Osteocyte (in vitro differentiated cells): ENCODE measurements around the gene RHCE. TPM values are rescaled to one million over a fixed set of nuclear protein-coding genes. Genes with fewer than 3 reads are reported as not detected.
"Not testable (repeated sequence)": the region's sequence is repeated elsewhere in the genome, so short reads cannot be mapped to it uniquely, and the experiment has no call there.

Experiments
- DNase-seq: peaks from one replicate; pipeline ENCODE4 v3.0.0; 2021; ENCODE audit warnings: mixed read lengths; ENCODE audit not compliant: unreplicated experiment; ENCODE audit errors: extremely low spot score
- H3K27ac Mint-ChIP-seq: one replicate; pipeline ENCODE4 v1.8.0; 2021; ENCODE audit warnings: mild to moderate bottlenecking, mixed read lengths; ENCODE audit not compliant: unreplicated experiment
- H3K27me3 Mint-ChIP-seq: one replicate; pipeline ENCODE4 v1.8.0; 2021; ENCODE audit warnings: mixed read lengths; ENCODE audit not compliant: unreplicated experiment
- H3K36me3 Mint-ChIP-seq: one replicate; pipeline ENCODE4 v1.8.0; 2021; ENCODE audit warnings: mixed read lengths; ENCODE audit not compliant: unreplicated experiment
- H3K4me1 Mint-ChIP-seq: one replicate; pipeline ENCODE4 v1.8.0; 2021; ENCODE audit warnings: mixed read lengths; ENCODE audit not compliant: unreplicated experiment
- H3K4me3 Mint-ChIP-seq: one replicate; pipeline ENCODE4 v1.8.0; 2021; ENCODE audit warnings: mild to moderate bottlenecking, moderate library complexity, mixed read lengths; ENCODE audit not compliant: unreplicated experiment
- H3K9me3 Mint-ChIP-seq: one replicate; pipeline ENCODE4 v1.8.0; 2021; ENCODE audit warnings: mixed read lengths; ENCODE audit not compliant: unreplicated experiment
- CTCF ChIP-seq: fragments of 200-600 bp; sonication (generic); IDR thresholded peaks from 2 replicates; pipeline ENCODE4 v1.5.0; 2021; ENCODE audit warnings: antibody characterized with exemption, mild to moderate bottlenecking, moderate library complexity
- total RNA-seq: library from RNA; stranded (reverse); gene quantifications from 2 replicates; pipeline ENCODE4 v1.2.1, GENCODE V29; 2021

RHCE gene
- total RNA-seq, 1 donor from 2014 or later = 0.40 TPM

GRCh38 chr1:25392841-25393240 is 27.8 kb downstream of the RHCE start:
- H3K27ac Mint-ChIP-seq = no peak overlapping the region
- TF ChIP-seq CTCF = no peak
- no peaks in the 10 kb centered on the region for H3K9me3 Mint-ChIP-seq

GRCh38 chr1:25389721-25390120 is 30.9 kb downstream of the RHCE start:
- H3K27ac Mint-ChIP-seq, H3K9me3 Mint-ChIP-seq, H3K36me3 Mint-ChIP-seq, DNase-seq, H3K27me3 Mint-ChIP-seq, H3K4me1 Mint-ChIP-seq, H3K4me3 Mint-ChIP-seq: not testable (repeated sequence)

More at GRCh38 chr1:25392841-25393240, 27.8 kb downstream of the RHCE start:
- H3K4me1 Mint-ChIP-seq = no peaks in the 10 kb centered on the region
- H3K36me3 Mint-ChIP-seq = no peaks in the 10 kb centered on the region
- no peak for DNase-seq
- peaks cover 7% of the 10 kb centered on the region for H3K27me3 Mint-ChIP-seq
- H3K4me3 Mint-ChIP-seq = no peak overlapping the region

- H3K36me3 Mint-ChIP-seq, H3K27ac Mint-ChIP-seq, DNase-seq, H3K9me3 Mint-ChIP-seq, H3K27me3 Mint-ChIP-seq, H3K4me1 Mint-ChIP-seq, H3K4me3 Mint-ChIP-seq: not testable (repeated sequence)
Observed at GRCh38 chr1:25388691-25389090, 31.9 kb downstream of the RHCE start.

GRCh38 chr1:25387096-25387495 is 33.5 kb downstream of the RHCE start:
- not testable (repeated sequence) for H3K27ac Mint-ChIP-seq, H3K9me3 Mint-ChIP-seq, DNase-seq, H3K4me3 Mint-ChIP-seq, H3K4me1 Mint-ChIP-seq, H3K36me3 Mint-ChIP-seq, H3K27me3 Mint-ChIP-seq

GRCh38 chr1:25383875-25384274 is 36.8 kb downstream of the RHCE start:
- not testable (repeated sequence) for H3K27me3 Mint-ChIP-seq, H3K9me3 Mint-ChIP-seq, H3K4me3 Mint-ChIP-seq, H3K36me3 Mint-ChIP-seq, DNase-seq, H3K4me1 Mint-ChIP-seq, H3K27ac Mint-ChIP-seq

- H3K27me3 Mint-ChIP-seq, H3K9me3 Mint-ChIP-seq: not testable (repeated sequence)
Observed at GRCh38 chr1:25383090-25383489, 37.5 kb downstream of the RHCE start.

GRCh38 chr1:25382543-25382942 is 38.1 kb downstream of the RHCE start:
- not testable (repeated sequence) for H3K4me1 Mint-ChIP-seq, H3K9me3 Mint-ChIP-seq, H3K27ac Mint-ChIP-seq, H3K27me3 Mint-ChIP-seq, DNase-seq, H3K36me3 Mint-ChIP-seq, H3K4me3 Mint-ChIP-seq

More at GRCh38 chr1:25383090-25383489, 37.5 kb downstream of the RHCE start:
- H3K36me3 Mint-ChIP-seq, H3K4me3 Mint-ChIP-seq, DNase-seq, H3K27ac Mint-ChIP-seq, H3K4me1 Mint-ChIP-seq: not testable (repeated sequence)

GRCh38 chr1:25378367-25378766 is 42.3 kb downstream of the RHCE start:
- not testable (repeated sequence) for H3K9me3 Mint-ChIP-seq

GRCh38 chr1:25371757-25372156 is 48.9 kb downstream of the RHCE start:
- H3K4me1 Mint-ChIP-seq = peaks cover 15% of the 10 kb centered on the region
- not testable (repeated sequence) for H3K27ac Mint-ChIP-seq, H3K4me3 Mint-ChIP-seq, H3K9me3 Mint-ChIP-seq, H3K27me3 Mint-ChIP-seq, H3K36me3 Mint-ChIP-seq
- DNase-seq = peak; percentile 27

More at GRCh38 chr1:25378367-25378766, 42.3 kb downstream of the RHCE start:
- not testable (repeated sequence) for H3K27me3 Mint-ChIP-seq, H3K4me3 Mint-ChIP-seq, H3K36me3 Mint-ChIP-seq, H3K27ac Mint-ChIP-seq, H3K4me1 Mint-ChIP-seq
- DNase-seq = peak; percentile 4

- peak; percentile 48 for DNase-seq
- H3K4me1 Mint-ChIP-seq = peaks cover 15% of the 10 kb centered on the region
- not testable (repeated sequence) for H3K36me3 Mint-ChIP-seq, H3K4me3 Mint-ChIP-seq, H3K27ac Mint-ChIP-seq, H3K9me3 Mint-ChIP-seq, H3K27me3 Mint-ChIP-seq
Observed at GRCh38 chr1:25369691-25370271, 50.8 kb downstream of the RHCE start.
